IMR-90 (cell line): ENCODE results near the gene PPP1R1C.

Source experiments
- CEBPB ChIP-seq: IDR thresholded peaks from 2 replicates; pipeline ENCODE4 v1.6.1; 2012; ENCODE audit warnings: low read depth, low read length, improper control_type of control experiment
- CHD1 ChIP-seq: IDR thresholded peaks from 2 replicates; pipeline ENCODE4 v1.6.1; 2012; ENCODE audit warnings: low read depth, low read length, improper control_type of control experiment
- ELK1 ChIP-seq: fragments of 150-350 bp; IDR thresholded peaks from 2 replicates; pipeline ENCODE4 v1.6.1; 2016; ENCODE audit warnings: low read depth, mild to moderate bottlenecking, low read length, moderate library complexity, borderline replicate concordance
- FOS ChIP-seq: fragments of 150-350 bp; IDR thresholded peaks from 2 replicates; pipeline ENCODE4 v1.6.1; 2016; ENCODE audit warnings: low read depth, low read length
- MAFK ChIP-seq: IDR thresholded peaks from 2 replicates; pipeline ENCODE4 v1.6.1; 2012; ENCODE audit warnings: low read depth, low read length, improper control_type of control experiment
- MAZ ChIP-seq: IDR thresholded peaks from 2 replicates; pipeline ENCODE4 v1.6.1; 2012; ENCODE audit warnings: low read depth, mild to moderate bottlenecking, low read length, improper control_type of control experiment, moderate library complexity, borderline replicate concordance
- MXI1 ChIP-seq: IDR thresholded peaks from 2 replicates; pipeline ENCODE4 v1.6.1; 2012; ENCODE audit warnings: low read depth, mild to moderate bottlenecking, low read length, moderate library complexity, borderline replicate concordance
- POLR2A ChIP-seq: IDR thresholded peaks from 2 replicates; pipeline ENCODE4 v1.6.1; 2012; ENCODE audit warnings: mild to moderate bottlenecking, low read depth, low read length
- RAD21 ChIP-seq: IDR thresholded peaks from 2 replicates; pipeline ENCODE4 v1.6.1; 2012; ENCODE audit warnings: low read length, improper control_type of control experiment
- RFX5 ChIP-seq: IDR thresholded peaks from 2 replicates; pipeline ENCODE4 v1.8.0; 2012; ENCODE audit warnings: low read depth, mild to moderate bottlenecking, low read length, moderate library complexity
- SMC3 ChIP-seq: fragments of 150-350 bp; IDR thresholded peaks from 2 replicates; pipeline ENCODE4 v1.6.1; 2016; ENCODE audit warnings: low read depth, mild to moderate bottlenecking, antibody characterized with exemption, low read length, moderate library complexity
- TF ChIP-seq, protein P1 (sequence below): conservative IDR thresholded peaks from 2 replicates; pipeline ENCODE4 v1.5.1; 2012; ENCODE audit warnings: mild to moderate bottlenecking, low read depth, low read length, improper control_type of control experiment
- TF ChIP-seq, protein P2 (sequence below): fragments of 150-350 bp; IDR thresholded peaks from 2 replicates; pipeline ENCODE4 v1.6.1; 2017; ENCODE audit warnings: mild to moderate bottlenecking, antibody characterized with exemption, low read length, low read depth

DNA sequence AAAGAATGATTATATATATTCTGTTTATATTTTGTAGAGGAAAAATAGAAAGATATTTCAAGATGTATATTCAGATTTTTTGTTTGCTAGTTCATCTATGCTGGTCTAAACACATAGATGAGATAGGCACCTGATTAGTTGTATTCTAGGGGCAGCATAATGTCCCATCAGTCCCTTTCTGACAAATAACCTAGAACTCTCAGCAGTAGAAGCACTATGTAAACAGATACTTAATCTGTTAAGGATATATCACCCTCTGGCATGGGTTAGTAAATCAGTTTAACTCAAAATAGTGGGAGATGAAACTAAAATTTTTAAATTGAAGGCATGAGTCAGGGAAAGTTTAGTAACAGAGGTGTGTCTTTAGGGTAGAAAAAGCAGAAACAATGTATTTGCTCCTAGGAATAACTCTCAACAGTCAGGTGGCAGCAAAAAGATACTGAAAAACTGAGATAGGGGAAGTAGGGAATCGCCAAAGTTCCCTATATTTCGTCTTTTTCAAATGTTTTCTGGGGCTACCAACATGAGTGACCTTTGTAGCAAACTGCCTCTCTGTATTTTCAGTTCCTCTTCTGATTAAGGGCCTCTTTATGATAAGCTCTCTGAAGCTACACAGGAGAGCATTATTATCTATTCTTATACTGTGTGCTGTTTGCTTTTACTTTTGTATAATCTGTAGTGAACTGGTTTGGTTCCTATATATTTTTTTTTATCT, 5.7 kb downstream of the PPP1R1C start:
- TF ChIP-seq, protein P1, sequence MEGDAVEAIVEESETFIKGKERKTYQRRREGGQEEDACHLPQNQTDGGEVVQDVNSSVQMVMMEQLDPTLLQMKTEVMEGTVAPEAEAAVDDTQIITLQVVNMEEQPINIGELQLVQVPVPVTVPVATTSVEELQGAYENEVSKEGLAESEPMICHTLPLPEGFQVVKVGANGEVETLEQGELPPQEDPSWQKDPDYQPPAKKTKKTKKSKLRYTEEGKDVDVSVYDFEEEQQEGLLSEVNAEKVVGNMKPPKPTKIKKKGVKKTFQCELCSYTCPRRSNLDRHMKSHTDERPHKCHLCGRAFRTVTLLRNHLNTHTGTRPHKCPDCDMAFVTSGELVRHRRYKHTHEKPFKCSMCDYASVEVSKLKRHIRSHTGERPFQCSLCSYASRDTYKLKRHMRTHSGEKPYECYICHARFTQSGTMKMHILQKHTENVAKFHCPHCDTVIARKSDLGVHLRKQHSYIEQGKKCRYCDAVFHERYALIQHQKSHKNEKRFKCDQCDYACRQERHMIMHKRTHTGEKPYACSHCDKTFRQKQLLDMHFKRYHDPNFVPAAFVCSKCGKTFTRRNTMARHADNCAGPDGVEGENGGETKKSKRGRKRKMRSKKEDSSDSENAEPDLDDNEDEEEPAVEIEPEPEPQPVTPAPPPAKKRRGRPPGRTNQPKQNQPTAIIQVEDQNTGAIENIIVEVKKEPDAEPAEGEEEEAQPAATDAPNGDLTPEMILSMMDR = no peak
- TF ChIP-seq CHD1 (no peak), CEBPB (no peak), POLR2A (no peak), FOS (no peak), RAD21 (no peak), MXI1 (no peak), RFX5 (no peak), SMC3 (no peak), MAFK (no peak), ELK1 (no peak), MAZ (no peak)
- TF ChIP-seq, protein P2, sequence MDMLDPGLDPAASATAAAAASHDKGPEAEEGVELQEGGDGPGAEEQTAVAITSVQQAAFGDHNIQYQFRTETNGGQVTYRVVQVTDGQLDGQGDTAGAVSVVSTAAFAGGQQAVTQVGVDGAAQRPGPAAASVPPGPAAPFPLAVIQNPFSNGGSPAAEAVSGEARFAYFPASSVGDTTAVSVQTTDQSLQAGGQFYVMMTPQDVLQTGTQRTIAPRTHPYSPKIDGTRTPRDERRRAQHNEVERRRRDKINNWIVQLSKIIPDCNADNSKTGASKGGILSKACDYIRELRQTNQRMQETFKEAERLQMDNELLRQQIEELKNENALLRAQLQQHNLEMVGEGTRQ = no peak
